PFSK-1 (cell line): ENCODE data around the gene WFIKKN1.
A peak's percentile ranks its signal among the peaks of the same experiment; 100 is the strongest.

Source experiments
- FOXP2 ChIP-seq: optimal IDR thresholded peaks from 2 replicates; pipeline ENCODE3; 2011; ENCODE audit warnings: borderline replicate concordance, control low read depth, inconsistent platforms; ENCODE audit not compliant: insufficient read depth; ENCODE audit errors: extremely low read length, extremely low read depth
- POLR2AphosphoS5 ChIP-seq: IDR thresholded peaks from 2 replicates; pipeline ENCODE4 v1.6.1; 2012; ENCODE audit warnings: low read depth, mild to moderate bottlenecking, control low read depth, low read length, moderate library complexity
- REST ChIP-seq, 2 experiments: IDR thresholded peaks; 2 replicates each; pipeline versions ENCODE4 v1.6.1 to v1.8.0; 2011 to 2012; ENCODE audit warnings: low read depth in 2 of 2, low read length in 2 of 2, control low read depth in 1 of 2, inconsistent platforms in 1 of 2, mild to moderate bottlenecking in 1 of 2, moderate library complexity in 1 of 2; ENCODE audit not compliant: insufficient read depth in 1 of 2
- SIN3A ChIP-seq: IDR thresholded peaks from 2 replicates; pipeline ENCODE4 v1.6.1; 2012; ENCODE audit warnings: mild to moderate bottlenecking, low read length, moderate library complexity, borderline replicate concordance; ENCODE audit not compliant: insufficient read depth
- TAF1 ChIP-seq: IDR thresholded peaks from 2 replicates; pipeline ENCODE4 v1.6.1; 2012; ENCODE audit warnings: low read length, control low read depth, borderline replicate concordance; ENCODE audit not compliant: insufficient read depth

The WFIKKN1 gene

GRCh38 chr16:633336-634050 lies 2.7 kb downstream of the WFIKKN1 start:
- TF ChIP-seq REST (IDR thresholded peaks at IDR 0.05; ENCODE audit: insufficient read depth in 1 of 2, low read depth in 2 of 2, low read length in 2 of 2) (no peak), POLR2AphosphoS5 (no peak), FOXP2 (no peak), TAF1 (no peak), SIN3A (no peak)

- TF ChIP-seq POLR2AphosphoS5, result no peak
- TF ChIP-seq REST (IDR thresholded peaks at IDR 0.05; ENCODE audit: insufficient read depth in 1 of 2, low read depth in 2 of 2, low read length in 2 of 2), result no peak
- no peak for TF ChIP-seq FOXP2
- TF ChIP-seq SIN3A, result no peak
- TF ChIP-seq TAF1, result no peak
These were observed 3.4 kb downstream of the WFIKKN1 start for GRCh38 chr16:634051-634670.

- no peak for TF ChIP-seq FOXP2
- TF ChIP-seq REST (IDR thresholded peaks at IDR 0.05; ENCODE audit: insufficient read depth in 1 of 2, low read depth in 2 of 2, low read length in 2 of 2), result no peak
- no peak for TF ChIP-seq SIN3A
- no peak for TF ChIP-seq POLR2AphosphoS5
- TF ChIP-seq TAF1, result no peak
These were observed 4.2 kb downstream of the WFIKKN1 start for GRCh38 chr16:634996-635395.

GRCh38 chr16:635573-636205 lies 4.9 kb downstream of the WFIKKN1 start:
- TF ChIP-seq SIN3A, result no peak

GRCh38 chr16:636206-637080 lies 5.7 kb downstream of the WFIKKN1 start, which contains the start of gene METTL26:
Gene METTL26, minus strand, starts transcription at chr16:636305. Its CDS starts 15 bp downstream, at chr16:636290.
- TF ChIP-seq REST (IDR thresholded peaks at IDR 0.05; ENCODE audit: insufficient read depth in 1 of 2, low read depth in 2 of 2, low read length in 2 of 2) (peak in 1 of 2 experiments; percentile 63; a peak in 1 of 4 replicates), TAF1 (peak; percentile 71; the same call in 1 of the 2 replicates), SIN3A (peak; percentile 76; the same call in 1 of the 2 replicates), POLR2AphosphoS5 (peak; percentile 72), FOXP2 (no peak)
